ENCODE results near the gene TMEM40. TPM values are rescaled to one million over a fixed set of nuclear protein-coding genes. Genes with fewer than 3 reads are reported as not detected.

Gene TMEM40
- total RNA-seq, 1 experiment from 2014 or later = not detected

DNA sequence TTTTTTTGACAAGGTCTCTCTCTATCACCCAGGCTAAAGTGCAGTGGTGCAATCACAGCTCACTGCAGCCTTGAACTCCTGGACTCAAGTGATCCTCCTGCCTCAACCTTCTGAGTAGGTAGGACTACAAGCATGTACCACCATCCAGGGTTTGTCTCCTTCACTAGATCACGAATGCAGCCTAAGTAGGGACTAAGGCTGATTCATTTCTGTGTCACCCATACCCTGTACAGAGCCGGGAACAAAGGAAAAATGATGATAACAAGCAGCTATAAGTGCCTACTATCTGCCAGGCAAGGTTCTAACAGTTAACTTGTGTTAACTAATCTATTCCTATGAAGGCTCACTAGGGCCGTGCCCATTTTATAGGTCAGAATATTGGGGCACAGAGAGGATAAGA is 7.0 kb downstream of the TMEM40 start:
- Histone ChIP-seq H3K9me3 (ENCODE audit: control insufficient read depth, low read depth, low read length) (no peaks in the 10 kb centered on the region), H3K14ac (ENCODE audit: insufficient read depth, low read length) (no peak overlapping the region), H3K79me2 (ENCODE audit: insufficient read depth, low read length) (no peaks in the 10 kb centered on the region), H4K5ac (ENCODE audit: insufficient read length, low read depth, low read length) (no peak overlapping the region), H2AK5ac (ENCODE audit: insufficient read length, low read length) (no peak overlapping the region), H2BK120ac (ENCODE audit: low read depth, low read length, poor library complexity, severe bottlenecking) (no peak overlapping the region), H3K9ac (ENCODE audit: extremely low read depth, insufficient read length, low read length) (no peak overlapping the region), H3K23ac (ENCODE audit: insufficient read length, low read depth, low read length) (no peak overlapping the region), H3T11ph (ENCODE audit: low read length) (no peak overlapping the region), H3K4me2 (ENCODE audit: insufficient read depth, insufficient read length, low read length) (no peak overlapping the region), H2BK5ac (ENCODE audit: insufficient read length, low read length) (no peak overlapping the region), H3K23me2 (ENCODE audit: insufficient read length, low read depth, low read length, poor library complexity, severe bottlenecking) (no peaks in the 10 kb centered on the region), H3K27ac (ENCODE audit: insufficient read length, low read depth, low read length) (no peak overlapping the region), H4K8ac (replicated peaks; ENCODE audit: insufficient read length, low read depth, low read length) (no peak overlapping the region), H3K4ac (ENCODE audit: low read depth, low read length) (no peak overlapping the region), H2BK15ac (ENCODE audit: low read depth, low read length) (no peak overlapping the region), H4K91ac (ENCODE audit: insufficient read length, low read depth, low read length) (no peak overlapping the region), H2AFZ (ENCODE audit: low read length) (no peak overlapping the region), H2BK12ac (ENCODE audit: insufficient read length, low read depth, low read length) (no peak overlapping the region), H2BK20ac (ENCODE audit: low read depth, low read length, poor library complexity, severe bottlenecking) (no peak overlapping the region), H3K56ac (ENCODE audit: insufficient read length, low read depth, low read length) (no peak overlapping the region), H3K27me3 (ENCODE audit: insufficient read depth, low read length) (no peaks in the 10 kb centered on the region), H3K18ac (ENCODE audit: insufficient read length, low read depth, low read length) (no peak overlapping the region), H4K20me1 (ENCODE audit: control insufficient read depth, insufficient read depth, insufficient read length) (no peaks in the 10 kb centered on the region), H3K79me1 (ENCODE audit: insufficient read depth, low read depth, low read length, poor library complexity, severe bottlenecking) (no peaks in the 10 kb centered on the region), H3K4me1 (ENCODE audit: insufficient read depth, low read length) (no peaks in the 10 kb centered on the region)
- no peaks in the 10 kb centered on the region for H3K27me3 Mint-ChIP-seq (ENCODE audit: low read depth)
- H3K9me3 Mint-ChIP-seq = no peaks in the 10 kb centered on the region
- no peaks in the 10 kb centered on the region for H3K36me3 Mint-ChIP-seq (ENCODE audit: insufficient read depth in 1 of 3, low read depth in 3 of 3)
- no peak overlapping the region for H3K27ac Mint-ChIP-seq
- H3K4me3 Mint-ChIP-seq = no peak overlapping the region
- no peak for TF ChIP-seq CTCF (conservative IDR thresholded peaks at IDR 0.05)
- no peak for DNase-seq
- H3K4me1 Mint-ChIP-seq = no peaks in the 10 kb centered on the region; a peak in 1 of 4 replicates
- WGBS (ENCODE audit: extremely low coverage, insufficient read length, low lambda C conversion rate) = no CpG with 5 or more reads among the region's 3 CpGs

Data from H9 (cell line).